IMR-90 (cell line): ENCODE results near the gene CACNA2D3. TPM values are rescaled to one million over a fixed set of nuclear protein-coding genes. Genes with fewer than 3 reads are reported as not detected.

ENCODE experiments used
- ATAC-seq: fragments of 200-7000 bp; cut with Tn5 transposase; 2 replicates; pipeline ENCODE4 v1.9.1; 2020; ENCODE audit warnings: low read depth, mild to moderate bottlenecking, moderate library complexity
- BruUV-seq: library from RNA; stranded (reverse); fragments of 400-500 nt; replicated peaks from 2 replicates; lab custom pipeline; 2021; lab: Mats Ljungman, UMichigan
- CTCF ChIA-PET: fragments of 300-600 bp; formaldehyde crosslinking; extraction: SDS; loops from one replicate; lab custom pipeline; 2021; ENCODE audit warnings: antibody characterized with exemption; lab: Yijun Ruan, JAX
- POLR2A ChIA-PET: fragments of 300-600 bp; sonication (Branson Sonifier 250); formaldehyde crosslinking; loops from one replicate; lab custom pipeline; 2022; ENCODE audit warnings: antibody characterized with exemption; ENCODE audit not compliant: unreplicated experiment; lab: Charles Lee
- DNase-seq: peaks from one replicate; pipeline ENCODE4 v3.0.0; 2013
- H2AFZ ChIP-seq: replicated peaks from 2 replicates; pipeline ENCODE3; 2013; ENCODE audit warnings: low read length, mild to moderate bottlenecking; ENCODE audit not compliant: poor library complexity
- H2AK5ac ChIP-seq: 2 replicates; pipeline ENCODE4 v1.6.1; 2013; ENCODE audit warnings: low read depth, low read length, inconsistent platforms
- H2AK9ac ChIP-seq: replicated peaks from 2 replicates; pipeline ENCODE3; 2013; ENCODE audit warnings: mild to moderate bottlenecking, low read depth, low read length, moderate library complexity; ENCODE audit not compliant: poor library complexity
- H2BK120ac ChIP-seq: 2 replicates; pipeline ENCODE4 v1.6.1; 2013; ENCODE audit warnings: low read depth, low read length, inconsistent platforms
- H2BK15ac ChIP-seq: 3 replicates; pipeline ENCODE4 v1.6.1; 2013; ENCODE audit warnings: low read depth, low read length, inconsistent platforms
- H2BK20ac ChIP-seq: 2 replicates; pipeline ENCODE4 v1.6.1; 2013; ENCODE audit warnings: low read depth, mild to moderate bottlenecking, inconsistent platforms, low read length, moderate library complexity
- H2BK5ac ChIP-seq: 2 replicates; pipeline ENCODE4 v1.6.1; 2013; ENCODE audit warnings: mild to moderate bottlenecking, low read depth, low read length, inconsistent platforms; ENCODE audit not compliant: poor library complexity, severe bottlenecking
- H3K14ac ChIP-seq: replicated peaks from 2 replicates; pipeline ENCODE4 v1.6.1; 2013; ENCODE audit warnings: low read depth, low read length, inconsistent platforms
- H3K18ac ChIP-seq: 2 replicates; pipeline ENCODE4 v1.6.1; 2013; ENCODE audit warnings: low read depth, low read length, control low read depth
- H3K23ac ChIP-seq: 2 replicates; pipeline ENCODE4 v1.6.1; 2013; ENCODE audit warnings: low read depth, low read length, inconsistent platforms
- H3K27ac ChIP-seq: 2 replicates; pipeline ENCODE4 v1.5.1; 2013; ENCODE audit warnings: mild to moderate bottlenecking, control low read depth, low read length; ENCODE audit not compliant: insufficient read depth
- H3K27me3 ChIP-seq: 2 replicates; pipeline ENCODE4 v1.6.1; 2013; ENCODE audit warnings: low read length; ENCODE audit not compliant: control insufficient read depth, insufficient read depth
- H3K36me3 ChIP-seq: 2 replicates; pipeline ENCODE4 v1.6.1; 2013; ENCODE audit warnings: low read length, mixed read lengths; ENCODE audit not compliant: control insufficient read depth, insufficient read depth
- H3K4ac ChIP-seq: 2 replicates; pipeline ENCODE4 v1.6.1; 2013; ENCODE audit warnings: low read depth, low read length, inconsistent platforms
- H3K4me1 ChIP-seq: 2 replicates; pipeline ENCODE4 v1.6.1; 2013; ENCODE audit warnings: low read length, mixed read lengths; ENCODE audit not compliant: control insufficient read depth, insufficient read depth
- H3K4me2 ChIP-seq: 2 replicates; pipeline ENCODE4 v1.6.1; 2013; ENCODE audit warnings: low read depth, mild to moderate bottlenecking, control low read depth, low read length, moderate library complexity
- H3K4me3 ChIP-seq: 2 replicates; pipeline ENCODE4 v1.5.1; 2013; ENCODE audit warnings: low read depth, mild to moderate bottlenecking, control low read depth, low read length, moderate library complexity; ENCODE audit not compliant: insufficient read depth
- H3K56ac ChIP-seq: 2 replicates; pipeline ENCODE4 v1.6.1; 2013; ENCODE audit warnings: low read length, inconsistent platforms; ENCODE audit not compliant: insufficient read depth; ENCODE audit errors: extremely low read depth
- H3K79me1 ChIP-seq, 2 experiments: 2 replicates each; pipeline ENCODE4 v1.6.1; 2013; ENCODE audit warnings: low read length in 2 of 2, inconsistent platforms in 1 of 2, low read depth in 1 of 2
- H3K9ac ChIP-seq: 2 replicates; pipeline ENCODE4 v1.6.1; 2013; ENCODE audit warnings: low read depth, low read length, control low read depth
- H3K9me1 ChIP-seq: 2 replicates; pipeline ENCODE4 v1.6.1; 2013; ENCODE audit warnings: low read length, inconsistent platforms; ENCODE audit not compliant: insufficient read depth
- H3K9me3 ChIP-seq: 2 replicates; pipeline ENCODE4 v1.6.1; 2013; ENCODE audit warnings: low read length; ENCODE audit not compliant: control insufficient read depth, insufficient read depth
- H4K20me1 ChIP-seq: 2 replicates; pipeline ENCODE4 v1.6.1; 2013; ENCODE audit warnings: low read length, inconsistent platforms; ENCODE audit not compliant: insufficient read depth
- H4K5ac ChIP-seq: 2 replicates; pipeline ENCODE4 v1.6.1; 2013; ENCODE audit warnings: mild to moderate bottlenecking, low read depth, low read length, control low read depth
- H4K8ac ChIP-seq, 2 experiments: 2 replicates each; pipeline ENCODE4 v1.6.1; 2013; ENCODE audit warnings: low read depth in 2 of 2, low read length in 2 of 2, control low read depth in 1 of 2, inconsistent platforms in 1 of 2
- H4K91ac ChIP-seq: 2 replicates; pipeline ENCODE4 v1.6.1; 2013; ENCODE audit warnings: low read depth, low read length, inconsistent platforms; ENCODE audit not compliant: insufficient read depth
- CEBPB ChIP-seq: IDR thresholded peaks from 2 replicates; pipeline ENCODE4 v1.6.1; 2012; ENCODE audit warnings: low read depth, low read length, improper control_type of control experiment
- MAZ ChIP-seq: IDR thresholded peaks from 2 replicates; pipeline ENCODE4 v1.6.1; 2012; ENCODE audit warnings: low read depth, mild to moderate bottlenecking, low read length, improper control_type of control experiment, moderate library complexity, borderline replicate concordance
- NFE2L2 ChIP-seq: fragments of 150-350 bp; IDR thresholded peaks from 2 replicates; pipeline ENCODE4 v1.6.1; 2016; ENCODE audit warnings: low read depth, mild to moderate bottlenecking, low read length
- RFX5 ChIP-seq: IDR thresholded peaks from 2 replicates; pipeline ENCODE4 v1.8.0; 2012; ENCODE audit warnings: low read depth, mild to moderate bottlenecking, low read length, moderate library complexity
- SMC3 ChIP-seq: fragments of 150-350 bp; IDR thresholded peaks from 2 replicates; pipeline ENCODE4 v1.6.1; 2016; ENCODE audit warnings: low read depth, mild to moderate bottlenecking, antibody characterized with exemption, low read length, moderate library complexity
- WGBS, 2 experiments: methylation state at CpG; one replicate each; pipeline versions ENCODE4 v1.1.5 to v1.1.7; 2013; ENCODE audit warnings: missing lambda C conversion rate in 2 of 2; ENCODE audit not compliant: insufficient read length in 1 of 2; ENCODE audit errors: extremely low coverage in 2 of 2; 5-methylcytosine and 5-hydroxymethylcytosine counted together
- dilution Hi-C: fragments of 300-500 bp; cut with HindIII; formaldehyde crosslinking; loops from one replicate; pipeline ENCODE4 v1.14.3; 2018; ENCODE audit warnings: low sequenced_read_pairs; ENCODE audit not compliant: unreplicated experiment
- in situ Hi-C: fragments of 300-500 bp; cut with MboI; formaldehyde crosslinking; loops from 3 replicates; pipeline ENCODE4 v1.14.3; 2019; ENCODE audit warnings: low sequenced_read_pairs, inconsistent platforms, mixed read lengths
- intact Hi-C: fragments of 100-400 bp; cut with micrococcal nuclease; formaldehyde crosslinking; loops from 2 replicates; pipeline ENCODE4 v1.10.0; 2022
- polyA plus RNA-seq, 3 experiments: library from polyadenylated mRNA; depleted of rRNA; stranded (reverse); fragments of >200 nt; gene quantifications; 2 replicates each; pipeline ENCODE4 v1.2.3, GENCODE V29; 2012; ENCODE audit warnings: low replicate concordance in 1 of 3
- total RNA-seq: library from RNA; depleted of rRNA; stranded (reverse); fragments of >200 nt; gene quantifications from 2 replicates; pipeline ENCODE4 v1.2.3, GENCODE V29; 2012

Gene CACNA2D3
- total and polyA plus RNA-seq, 2 of the 4 experiments (the other 2 are of a cell fraction) = 0.36 to 0.41 TPM

GRCh38 chr3:54345847-54346375 lies 223.6 kb downstream of the CACNA2D3 start:
- Histone ChIP-seq H2BK15ac (no peak overlapping the region), H3K36me3 (no peaks in the 10 kb centered on the region), H3K9ac (no peak overlapping the region), H3K4me3 (no peak overlapping the region), H3K9me1 (no peaks in the 10 kb centered on the region), H3K27me3 (no peaks in the 10 kb centered on the region), H4K5ac (no peak overlapping the region), H3K56ac (no peak overlapping the region), H2AK9ac (no peak overlapping the region), H2AFZ (no peak overlapping the region), H3K4me1 (no peaks in the 10 kb centered on the region), H3K18ac (no peak overlapping the region), H3K27ac (no peak overlapping the region), H4K91ac (no peak overlapping the region), H4K20me1 (no peaks in the 10 kb centered on the region), H2AK5ac (no peak overlapping the region), H3K79me1 (no peaks in the 10 kb centered on the region), H2BK20ac (no peak overlapping the region), H3K4me2 (no peak overlapping the region), H3K14ac (no peak overlapping the region), H4K8ac (no peak overlapping the region), H2BK5ac (no peak overlapping the region), H3K4ac (no peak overlapping the region), H2BK120ac (no peak overlapping the region), H3K23ac (no peak overlapping the region), H3K9me3 (peaks cover 4% of the 10 kb centered on the region; the same call in 1 of the 2 replicates)
- POLR2A ChIA-PET = interaction anchor here (0.6 kb wide), 1 partner anchor 12 kb away, joined by 3 read pairs; no protein-coding TSS in a partner anchor
- dilution Hi-C loops (no loop called here), intact Hi-C loops (no loop called here), in situ Hi-C loops (no loop called here)
- ATAC-seq = no peak
- TF ChIP-seq NFE2L2 (no peak), CEBPB (no peak), SMC3 (no peak), MAZ (no peak), RFX5 (no peak)
- DNase-seq = no peak
- whole genome bisulfite sequencing, 2 experiments = no CpG with 5 or more reads among the region's 5 CpGs
- CTCF ChIA-PET = no interaction called here
- BruUV-seq = no TSS peak
